SH-SY5Y (cell line): ENCODE measurements around the gene ZNF282.

Source experiments
- GATA2 ChIP-seq: IDR thresholded peaks from 2 replicates; pipeline ENCODE4 v1.6.1; 2011; ENCODE audit warnings: mild to moderate bottlenecking, low read depth, low read length
- GATA3 ChIP-seq: IDR thresholded peaks from 2 replicates; pipeline ENCODE4 v1.6.1; 2011; ENCODE audit warnings: low read depth, mild to moderate bottlenecking, low read length, moderate library complexity

- TF ChIP-seq GATA2 (no peak), GATA3 (no peak)
Observed at GRCh38 chr7:149207324-149208035, 12.1 kb downstream of the ZNF282 start.
